ENCODE measurements around the gene GRM1. TPM values are rescaled to one million over a fixed set of nuclear protein-coding genes. Genes with fewer than 3 reads are reported as not detected.

Gene GRM1
- total RNA-seq, 6 experiments from 2014 or later = not detected

DNA sequence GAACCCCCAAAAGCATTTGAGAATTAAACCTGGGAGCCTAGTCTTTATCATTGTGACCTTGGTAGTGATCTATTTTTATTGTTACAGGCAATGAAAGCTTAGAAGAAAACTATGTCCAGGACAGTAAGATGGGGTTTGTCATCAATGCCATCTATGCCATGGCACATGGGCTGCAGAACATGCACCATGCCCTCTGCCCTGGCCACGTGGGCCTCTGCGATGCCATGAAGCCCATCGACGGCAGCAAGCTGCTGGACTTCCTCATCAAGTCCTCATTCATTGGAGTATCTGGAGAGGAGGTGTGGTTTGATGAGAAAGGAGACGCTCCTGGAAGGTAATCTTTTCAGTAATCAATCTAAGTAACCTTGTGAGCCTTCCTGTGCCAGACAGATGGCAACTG, 323.3 kb downstream of the GRM1 start:
- no peaks in the 10 kb centered on the region for H3K36me3 Mint-ChIP-seq (ENCODE audit: low read depth)
- no peak overlapping the region for H3K4me3 Mint-ChIP-seq

DNA sequence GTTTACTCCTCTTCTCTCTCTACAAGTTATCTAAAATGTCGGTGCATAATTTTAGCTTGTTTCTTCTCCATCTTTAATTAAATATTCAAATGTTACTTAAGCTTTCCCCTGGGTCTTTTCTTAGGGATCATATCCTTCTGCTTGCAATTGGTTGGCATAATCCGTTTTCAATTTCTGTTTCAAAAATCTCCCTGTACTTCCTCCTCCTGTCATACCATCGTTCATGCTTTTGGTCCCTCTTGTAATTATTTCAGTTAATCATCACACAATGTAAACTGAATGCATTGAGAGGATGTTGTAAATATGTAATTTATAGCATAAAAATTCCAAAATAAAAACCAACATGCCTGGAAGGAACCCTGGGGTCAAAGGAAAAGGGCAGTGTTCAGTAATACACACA, 325.6 kb downstream of the GRM1 start:
- DNase-seq = no peak
- H3K9me3 Mint-ChIP-seq = no peaks in the 10 kb centered on the region; the same call in 1 of the 2 replicates
- no peak overlapping the region for H3K27ac Mint-ChIP-seq
- no peaks in the 10 kb centered on the region for H3K36me3 Mint-ChIP-seq (ENCODE audit: low read depth)
- H3K27me3 Mint-ChIP-seq (ENCODE audit: insufficient read depth) = peaks cover 8% of the 10 kb centered on the region
- H3K4me1 Mint-ChIP-seq (ENCODE audit: low read depth) = peaks cover 25% of the 10 kb centered on the region
- H3K4me3 Mint-ChIP-seq = no peak overlapping the region
- no peak for TF ChIP-seq CTCF (IDR thresholded peaks at IDR 0.05)

More for the DNA sequence above, 323.3 kb downstream of the GRM1 start:
- no peak overlapping the region for H3K27ac Mint-ChIP-seq
- peaks cover 8% of the 10 kb centered on the region for H3K27me3 Mint-ChIP-seq (ENCODE audit: insufficient read depth)
- TF ChIP-seq CTCF (IDR thresholded peaks at IDR 0.05) = no peak
- no peak for DNase-seq
- H3K9me3 Mint-ChIP-seq = no peaks in the 10 kb centered on the region; the same call in 1 of the 2 replicates
- H3K4me1 Mint-ChIP-seq (ENCODE audit: low read depth) = peaks cover 4% of the 10 kb centered on the region

DNA sequence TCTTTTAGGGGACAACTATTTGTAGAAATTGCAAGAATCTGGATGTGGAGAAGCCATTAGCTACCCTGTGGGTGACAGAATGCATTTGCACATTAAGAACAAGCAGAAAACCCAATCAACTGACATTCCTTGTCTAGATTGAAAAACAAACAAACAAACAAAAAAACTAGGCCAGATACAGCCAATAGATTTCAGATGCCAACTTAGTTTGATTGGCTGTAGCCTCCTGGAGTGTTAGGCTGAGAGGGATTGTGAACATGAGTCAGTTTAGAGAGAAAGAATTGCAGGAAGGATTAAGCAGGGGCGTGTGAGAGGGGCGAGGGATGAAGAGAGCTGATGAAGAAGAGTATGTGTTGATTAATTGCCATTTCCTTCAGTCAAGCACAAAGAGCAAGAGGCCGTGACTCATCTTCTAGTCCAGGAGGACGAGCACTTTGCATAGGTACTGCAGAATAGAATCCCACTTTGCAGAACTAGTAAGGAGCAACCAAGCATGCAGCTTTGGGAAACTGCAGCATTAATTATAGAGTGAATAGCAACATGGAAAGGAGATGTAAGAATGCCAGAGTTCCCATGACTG, 326.7 kb downstream of the GRM1 start:
- H3K36me3 Mint-ChIP-seq (ENCODE audit: low read depth) = no peaks in the 10 kb centered on the region
- H3K9me3 Mint-ChIP-seq = no peaks in the 10 kb centered on the region
- no peak for TF ChIP-seq CTCF (IDR thresholded peaks at IDR 0.05)
- no peak overlapping the region for H3K4me3 Mint-ChIP-seq
- peaks cover 25% of the 10 kb centered on the region for H3K4me1 Mint-ChIP-seq (ENCODE audit: low read depth)
- no peak for DNase-seq
- H3K27me3 Mint-ChIP-seq (ENCODE audit: insufficient read depth) = peaks cover 8% of the 10 kb centered on the region
- H3K27ac Mint-ChIP-seq = no peak overlapping the region

DNA sequence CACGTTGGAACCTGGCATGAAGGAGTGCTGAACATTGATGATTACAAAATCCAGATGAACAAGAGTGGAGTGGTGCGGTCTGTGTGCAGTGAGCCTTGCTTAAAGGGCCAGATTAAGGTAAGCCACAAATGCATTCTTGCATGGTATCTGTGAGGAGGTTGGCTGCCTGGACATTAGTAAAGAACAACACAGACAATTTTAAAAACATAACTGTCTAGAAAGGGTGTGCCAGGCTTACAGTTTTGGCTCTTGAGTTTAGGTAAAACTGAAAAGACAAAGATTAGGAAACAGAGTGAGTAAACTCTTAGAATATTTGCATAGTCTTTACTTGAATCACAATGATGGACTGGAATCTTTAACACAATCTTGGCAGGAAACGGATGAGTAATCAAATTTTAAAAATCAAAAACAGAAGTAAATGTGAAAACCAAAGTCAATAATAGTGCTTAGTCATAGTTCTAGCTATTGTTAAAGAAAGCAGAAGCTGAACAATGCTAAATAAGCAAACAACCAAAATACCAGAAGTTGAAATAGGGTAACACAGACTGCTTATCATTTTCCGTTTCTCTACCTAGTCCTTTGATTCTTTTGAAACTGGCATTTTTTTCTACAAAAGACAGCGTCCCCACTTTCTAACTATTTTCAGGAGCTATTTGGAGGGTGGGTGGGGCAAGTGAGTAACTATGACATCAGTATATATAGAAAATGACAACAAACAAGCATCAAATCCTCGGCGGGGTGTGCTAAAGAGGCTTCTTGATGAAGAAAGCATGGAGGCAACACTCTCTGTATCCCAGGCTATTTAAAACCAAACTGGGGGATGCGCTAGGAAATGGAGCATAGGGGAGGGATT, 328.9 kb downstream of the GRM1 start:
- peak; percentile 81 for DNase-seq
- peak overlapping the region; percentile 91 for H3K27ac Mint-ChIP-seq
- H3K36me3 Mint-ChIP-seq (ENCODE audit: low read depth) = no peaks in the 10 kb centered on the region
- TF ChIP-seq CTCF (IDR thresholded peaks at IDR 0.05) = no peak
- peak overlapping the region; percentile 75 for H3K4me3 Mint-ChIP-seq
- H3K9me3 Mint-ChIP-seq = no peaks in the 10 kb centered on the region
- peaks cover 6% of the 10 kb centered on the region for H3K27me3 Mint-ChIP-seq (ENCODE audit: insufficient read depth)
- H3K4me1 Mint-ChIP-seq (ENCODE audit: low read depth) = peaks cover 30% of the 10 kb centered on the region

- Mint-ChIP-seq H3K4me1 (ENCODE audit: low read depth) (peaks cover 30% of the 10 kb centered on the region), H3K27ac (peak overlapping the region; percentile 91), H3K27me3 (ENCODE audit: insufficient read depth) (peaks cover 6% of the 10 kb centered on the region), H3K36me3 (ENCODE audit: low read depth) (no peaks in the 10 kb centered on the region), H3K9me3 (no peaks in the 10 kb centered on the region), H3K4me3 (peak overlapping the region; percentile 75)
- TF ChIP-seq CTCF (IDR thresholded peaks at IDR 0.05) = no peak
- peak; percentile 51 for DNase-seq
These were observed 329.7 kb downstream of the GRM1 start for GRCh38 chr6:146358431-146359046.

Measured in HFFc6 (cell line).